ENCODE data around the gene PTPN14.

The PTPN14 gene

DNA sequence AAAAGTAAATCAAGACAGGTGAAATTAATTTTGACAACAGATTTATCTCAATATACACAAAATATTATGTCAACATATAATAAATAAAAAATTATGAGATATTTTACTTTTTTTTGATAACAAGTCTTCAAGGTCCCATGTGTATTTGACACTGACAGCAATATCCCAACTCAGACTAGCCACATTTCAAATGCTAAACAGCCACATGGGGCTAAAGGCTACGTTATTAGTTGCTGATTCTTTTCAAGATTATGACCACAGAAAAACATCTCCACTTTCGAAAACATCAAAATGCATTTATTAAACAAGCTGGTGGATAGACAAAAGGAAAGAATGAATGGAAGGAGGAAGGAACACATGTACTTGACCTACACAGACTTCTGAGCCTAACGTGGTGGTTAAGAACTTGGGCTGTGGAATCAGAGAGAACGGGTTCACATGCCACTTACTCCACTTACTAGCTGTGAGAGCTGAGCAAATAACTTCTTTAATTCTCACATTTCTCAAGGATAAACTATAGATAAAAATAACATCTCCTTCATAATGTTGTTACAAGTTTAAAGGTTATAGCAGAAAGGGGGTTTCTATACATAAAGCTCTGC is 13.4 kb downstream of the PTPN14 start:
- peaks cover 35% of the 10 kb centered on the region for H3K36me3 Mint-ChIP-seq (ENCODE audit: low read depth)
- no peak for TF ChIP-seq CTCF (IDR thresholded peaks at IDR 0.05)
- H3K27me3 Mint-ChIP-seq (ENCODE audit: low read depth, poor library complexity) = no peaks in the 10 kb centered on the region
- no peak for DNase-seq
- H3K9me3 Mint-ChIP-seq = peaks cover 16% of the 10 kb centered on the region
- peaks cover 47% of the 10 kb centered on the region for H3K4me1 Mint-ChIP-seq
- no peak overlapping the region for H3K4me3 Mint-ChIP-seq
- H3K27ac Mint-ChIP-seq = peak overlapping the region; percentile 76

- H3K4me1 Mint-ChIP-seq = peaks cover 39% of the 10 kb centered on the region
- H3K4me3 Mint-ChIP-seq = no peak overlapping the region
- H3K27ac Mint-ChIP-seq = no peak overlapping the region
- no peak for TF ChIP-seq CTCF (IDR thresholded peaks at IDR 0.05)
- H3K27me3 Mint-ChIP-seq (ENCODE audit: low read depth, poor library complexity) = no peaks in the 10 kb centered on the region
- DNase-seq = no peak
- peaks cover 21% of the 10 kb centered on the region for H3K9me3 Mint-ChIP-seq
- H3K36me3 Mint-ChIP-seq (ENCODE audit: low read depth) = peaks cover 42% of the 10 kb centered on the region
These were observed 14.2 kb downstream of the PTPN14 start for GRCh38 chr1:214537219-214537618.

- Mint-ChIP-seq H3K4me3 (no peak overlapping the region), H3K9me3 (peaks cover 21% of the 10 kb centered on the region), H3K27ac (no peak overlapping the region), H3K36me3 (ENCODE audit: low read depth) (peaks cover 61% of the 10 kb centered on the region), H3K27me3 (ENCODE audit: low read depth, poor library complexity) (no peaks in the 10 kb centered on the region), H3K4me1 (peaks cover 38% of the 10 kb centered on the region)
- no peak for TF ChIP-seq CTCF (IDR thresholded peaks at IDR 0.05)
- DNase-seq = no peak
These were observed 19.3 kb downstream of the PTPN14 start for GRCh38 chr1:214532070-214532469.

- Mint-ChIP-seq H3K27ac (peak overlapping the region; percentile 12), H3K27me3 (ENCODE audit: low read depth, poor library complexity) (no peaks in the 10 kb centered on the region), H3K4me3 (peak overlapping the region; percentile 59), H3K36me3 (ENCODE audit: low read depth) (peaks cover 26% of the 10 kb centered on the region), H3K4me1 (peaks cover 81% of the 10 kb centered on the region), H3K9me3 (peaks cover 8% of the 10 kb centered on the region)
- no peak for TF ChIP-seq CTCF (IDR thresholded peaks at IDR 0.05)
- no peak for DNase-seq
These were observed 25.8 kb downstream of the PTPN14 start for GRCh38 chr1:214525535-214526019.

DNA sequence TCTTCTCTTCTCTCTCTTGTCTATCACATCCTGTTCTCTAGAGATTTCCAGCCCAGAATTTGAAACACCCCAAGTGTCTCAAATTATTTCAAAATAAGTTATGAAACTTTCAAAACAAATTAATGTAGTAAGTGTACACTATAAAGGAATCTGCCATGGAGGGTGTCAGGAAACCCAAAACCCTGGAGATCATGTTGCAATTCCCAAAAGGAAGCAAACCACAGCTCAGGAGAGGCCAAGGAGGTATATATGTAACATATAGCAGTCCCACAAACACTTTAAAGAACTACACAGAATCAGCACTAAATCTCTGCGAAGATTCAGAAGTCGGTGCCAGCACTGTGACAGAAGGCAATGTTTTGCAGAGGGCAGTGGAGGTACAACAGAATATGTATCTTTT is 26.6 kb downstream of the PTPN14 start:
- TF ChIP-seq CTCF (IDR thresholded peaks at IDR 0.05) = no peak
- Mint-ChIP-seq H3K27ac (peak overlapping the region; percentile 12), H3K4me1 (peaks cover 81% of the 10 kb centered on the region), H3K9me3 (peaks cover 8% of the 10 kb centered on the region), H3K36me3 (ENCODE audit: low read depth) (peaks cover 22% of the 10 kb centered on the region), H3K27me3 (ENCODE audit: low read depth, poor library complexity) (no peaks in the 10 kb centered on the region), H3K4me3 (peak overlapping the region; percentile 59)
- DNase-seq = no peak

Measured in nephron progenitor cell (in vitro differentiated cells).